IMR-90 (cell line): ENCODE data around the gene PKP4.

Source experiments
- CEBPB ChIP-seq: IDR thresholded peaks from 2 replicates; pipeline ENCODE4 v1.6.1; 2012; ENCODE audit warnings: low read depth, low read length, improper control_type of control experiment
- FOS ChIP-seq: fragments of 150-350 bp; IDR thresholded peaks from 2 replicates; pipeline ENCODE4 v1.6.1; 2016; ENCODE audit warnings: low read depth, low read length
- MAFK ChIP-seq: IDR thresholded peaks from 2 replicates; pipeline ENCODE4 v1.6.1; 2012; ENCODE audit warnings: low read depth, low read length, improper control_type of control experiment
- MAZ ChIP-seq: IDR thresholded peaks from 2 replicates; pipeline ENCODE4 v1.6.1; 2012; ENCODE audit warnings: low read depth, mild to moderate bottlenecking, low read length, improper control_type of control experiment, moderate library complexity, borderline replicate concordance
- MXI1 ChIP-seq: IDR thresholded peaks from 2 replicates; pipeline ENCODE4 v1.6.1; 2012; ENCODE audit warnings: low read depth, mild to moderate bottlenecking, low read length, moderate library complexity, borderline replicate concordance
- NFE2L2 ChIP-seq: fragments of 150-350 bp; IDR thresholded peaks from 2 replicates; pipeline ENCODE4 v1.6.1; 2016; ENCODE audit warnings: low read depth, mild to moderate bottlenecking, low read length
- POLR2A ChIP-seq: IDR thresholded peaks from 2 replicates; pipeline ENCODE4 v1.6.1; 2012; ENCODE audit warnings: mild to moderate bottlenecking, low read depth, low read length
- RAD21 ChIP-seq: IDR thresholded peaks from 2 replicates; pipeline ENCODE4 v1.6.1; 2012; ENCODE audit warnings: low read length, improper control_type of control experiment
- RCOR1 ChIP-seq: IDR thresholded peaks from 2 replicates; pipeline ENCODE4 v1.6.1; 2012; ENCODE audit warnings: mild to moderate bottlenecking, low read length, improper control_type of control experiment; ENCODE audit not compliant: insufficient replicate concordance
- SMC3 ChIP-seq: fragments of 150-350 bp; IDR thresholded peaks from 2 replicates; pipeline ENCODE4 v1.6.1; 2016; ENCODE audit warnings: low read depth, mild to moderate bottlenecking, antibody characterized with exemption, low read length, moderate library complexity
- TF ChIP-seq, protein P1 (sequence below): conservative IDR thresholded peaks from 2 replicates; pipeline ENCODE4 v1.5.1; 2012; ENCODE audit warnings: mild to moderate bottlenecking, low read depth, low read length, improper control_type of control experiment
- TF ChIP-seq, protein P2 (sequence below): fragments of 150-350 bp; IDR thresholded peaks from 2 replicates; pipeline ENCODE4 v1.6.1; 2017; ENCODE audit warnings: mild to moderate bottlenecking, antibody characterized with exemption, low read length, low read depth
- TF ChIP-seq, protein P3 (sequence below): fragments of 150-350 bp; IDR thresholded peaks from 2 replicates; pipeline ENCODE4 v1.6.1; 2016; ENCODE audit warnings: low read depth, mild to moderate bottlenecking, low read length, moderate library complexity, borderline replicate concordance

DNA sequence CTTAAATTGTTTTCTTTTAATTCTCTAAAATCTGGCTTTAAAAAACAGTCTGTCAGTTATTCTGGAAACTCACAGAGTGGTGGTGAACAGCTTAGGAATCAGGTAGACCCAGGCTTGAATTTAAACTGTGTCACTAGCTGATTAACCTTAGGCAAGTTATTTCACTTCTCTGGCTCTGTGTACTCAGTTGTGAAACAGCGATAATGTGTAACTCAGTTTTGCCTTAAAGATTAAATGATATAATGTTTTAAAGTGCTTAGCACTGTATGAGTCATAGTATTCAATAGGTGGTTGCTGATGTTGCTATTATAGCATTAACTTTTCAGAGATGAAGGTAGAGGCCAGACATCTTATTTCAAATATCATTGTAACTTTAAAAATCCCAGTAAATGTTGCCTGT lies 40.7 kb downstream of the PKP4 start:
- TF ChIP-seq, protein P1, sequence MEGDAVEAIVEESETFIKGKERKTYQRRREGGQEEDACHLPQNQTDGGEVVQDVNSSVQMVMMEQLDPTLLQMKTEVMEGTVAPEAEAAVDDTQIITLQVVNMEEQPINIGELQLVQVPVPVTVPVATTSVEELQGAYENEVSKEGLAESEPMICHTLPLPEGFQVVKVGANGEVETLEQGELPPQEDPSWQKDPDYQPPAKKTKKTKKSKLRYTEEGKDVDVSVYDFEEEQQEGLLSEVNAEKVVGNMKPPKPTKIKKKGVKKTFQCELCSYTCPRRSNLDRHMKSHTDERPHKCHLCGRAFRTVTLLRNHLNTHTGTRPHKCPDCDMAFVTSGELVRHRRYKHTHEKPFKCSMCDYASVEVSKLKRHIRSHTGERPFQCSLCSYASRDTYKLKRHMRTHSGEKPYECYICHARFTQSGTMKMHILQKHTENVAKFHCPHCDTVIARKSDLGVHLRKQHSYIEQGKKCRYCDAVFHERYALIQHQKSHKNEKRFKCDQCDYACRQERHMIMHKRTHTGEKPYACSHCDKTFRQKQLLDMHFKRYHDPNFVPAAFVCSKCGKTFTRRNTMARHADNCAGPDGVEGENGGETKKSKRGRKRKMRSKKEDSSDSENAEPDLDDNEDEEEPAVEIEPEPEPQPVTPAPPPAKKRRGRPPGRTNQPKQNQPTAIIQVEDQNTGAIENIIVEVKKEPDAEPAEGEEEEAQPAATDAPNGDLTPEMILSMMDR: no peak
- 0 out of 2 replicates have a peak, but pooled peaks have one; percentile 11 for TF ChIP-seq MAFK
- TF ChIP-seq POLR2A: no peak
- no peak for TF ChIP-seq RCOR1
- no peak for TF ChIP-seq RAD21
- TF ChIP-seq, protein P2, sequence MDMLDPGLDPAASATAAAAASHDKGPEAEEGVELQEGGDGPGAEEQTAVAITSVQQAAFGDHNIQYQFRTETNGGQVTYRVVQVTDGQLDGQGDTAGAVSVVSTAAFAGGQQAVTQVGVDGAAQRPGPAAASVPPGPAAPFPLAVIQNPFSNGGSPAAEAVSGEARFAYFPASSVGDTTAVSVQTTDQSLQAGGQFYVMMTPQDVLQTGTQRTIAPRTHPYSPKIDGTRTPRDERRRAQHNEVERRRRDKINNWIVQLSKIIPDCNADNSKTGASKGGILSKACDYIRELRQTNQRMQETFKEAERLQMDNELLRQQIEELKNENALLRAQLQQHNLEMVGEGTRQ: no peak
- TF ChIP-seq, protein P3, sequence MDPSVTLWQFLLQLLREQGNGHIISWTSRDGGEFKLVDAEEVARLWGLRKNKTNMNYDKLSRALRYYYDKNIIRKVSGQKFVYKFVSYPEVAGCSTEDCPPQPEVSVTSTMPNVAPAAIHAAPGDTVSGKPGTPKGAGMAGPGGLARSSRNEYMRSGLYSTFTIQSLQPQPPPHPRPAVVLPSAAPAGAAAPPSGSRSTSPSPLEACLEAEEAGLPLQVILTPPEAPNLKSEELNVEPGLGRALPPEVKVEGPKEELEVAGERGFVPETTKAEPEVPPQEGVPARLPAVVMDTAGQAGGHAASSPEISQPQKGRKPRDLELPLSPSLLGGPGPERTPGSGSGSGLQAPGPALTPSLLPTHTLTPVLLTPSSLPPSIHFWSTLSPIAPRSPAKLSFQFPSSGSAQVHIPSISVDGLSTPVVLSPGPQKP: no peak
- TF ChIP-seq FOS: peak; percentile 50
- no peak for TF ChIP-seq MXI1
- peak; percentile 49; the same call in 1 of the 2 replicates for TF ChIP-seq CEBPB
- no peak for TF ChIP-seq SMC3
- TF ChIP-seq MAZ: no peak
- no peak for TF ChIP-seq NFE2L2
